Neural progenitor cell (in vitro differentiated cells): ENCODE results near the gene FBLIM1. TPM values are rescaled to one million over a fixed set of nuclear protein-coding genes. Genes with fewer than 3 reads are reported as not detected.
A peak's percentile ranks its signal among the peaks of the same experiment; 100 is the strongest.

Experiments
- DNase-seq: peaks from one replicate; pipeline ENCODE4 v3.0.0-alpha.2; 2016; ENCODE audit warnings: low spot score
- H2AFZ ChIP-seq: fragments of 200-600 bp; sonication (generic); replicated peaks from 2 replicates; pipeline ENCODE4 v1.6.1; 2016; ENCODE audit warnings: antibody characterized with exemption
- H3F3A ChIP-seq: fragments of 200-600 bp; sonication (generic); 2 replicates; pipeline ENCODE4 v1.6.1; 2016; ENCODE audit warnings: antibody characterized with exemption, low read depth
- H3K27ac ChIP-seq: fragments of 200-600 bp; sonication (generic); 2 replicates; pipeline ENCODE4 v1.5.1; 2016; ENCODE audit warnings: mild to moderate bottlenecking
- H3K27me3 ChIP-seq: fragments of 200-600 bp; sonication (generic); 2 replicates; pipeline ENCODE4 v1.6.1; 2016; ENCODE audit warnings: mild to moderate bottlenecking, moderate library complexity
- H3K36me3 ChIP-seq: fragments of 200-600 bp; sonication (generic); 2 replicates; pipeline ENCODE4 v1.5.1; 2016
- H3K4me1 ChIP-seq: fragments of 200-600 bp; sonication (generic); 2 replicates; pipeline ENCODE4 v1.6.1; 2016; ENCODE audit warnings: mixed run types
- H3K4me2 ChIP-seq: fragments of 200-600 bp; sonication (generic); 2 replicates; pipeline ENCODE4 v1.6.1; 2016
- H3K4me3 ChIP-seq: fragments of 200-600 bp; sonication (generic); 2 replicates; pipeline ENCODE4 v1.5.1; 2016
- H3K79me2 ChIP-seq: fragments of 200-600 bp; sonication (generic); 2 replicates; pipeline ENCODE4 v1.6.1; 2016; ENCODE audit warnings: low read depth
- H3K9ac ChIP-seq: fragments of 200-600 bp; sonication (generic); 2 replicates; pipeline ENCODE4 v1.6.1; 2016
- H3K9me3 ChIP-seq: fragments of 200-600 bp; sonication (generic); 2 replicates; pipeline ENCODE4 v1.5.1; 2016; ENCODE audit warnings: low read depth
- H4K20me1 ChIP-seq: fragments of 200-600 bp; sonication (generic); 2 replicates; pipeline ENCODE4 v1.6.1; 2016; ENCODE audit warnings: low read depth
- H3K27ac Mint-ChIP-seq: 3 replicates; pipeline ENCODE4 v1.8.0; 2021; ENCODE audit warnings: mixed read lengths
- H3K27me3 Mint-ChIP-seq: 2 replicates; pipeline ENCODE4 v1.8.0; 2022; ENCODE audit warnings: low read depth, mild to moderate bottlenecking, inconsistent platforms, moderate library complexity, mixed read lengths; ENCODE audit not compliant: insufficient read depth
- H3K36me3 Mint-ChIP-seq: 3 replicates; pipeline ENCODE4 v1.8.0; 2021; ENCODE audit warnings: mixed read lengths
- H3K4me1 Mint-ChIP-seq: 3 replicates; pipeline ENCODE4 v1.8.0; 2021; ENCODE audit warnings: mixed read lengths
- H3K4me3 Mint-ChIP-seq: 3 replicates; pipeline ENCODE4 v1.8.0; 2021; ENCODE audit warnings: mild to moderate bottlenecking, moderate library complexity, mixed read lengths
- H3K9me3 Mint-ChIP-seq: 3 replicates; pipeline ENCODE4 v1.8.0; 2020; ENCODE audit warnings: mixed read lengths
- EZH2 ChIP-seq: fragments of 200-600 bp; sonication (generic); IDR thresholded peaks from 2 replicates; pipeline ENCODE4 v1.6.1; 2017; ENCODE audit warnings: antibody characterized with exemption, mild to moderate bottlenecking, moderate library complexity
- EZH2phosphoT487 ChIP-seq: fragments of 200-600 bp; sonication (generic); IDR thresholded peaks from 2 replicates; pipeline ENCODE4 v1.6.1; 2017; ENCODE audit warnings: antibody characterized with exemption
- total RNA-seq: library from RNA; depleted of rRNA; stranded (reverse); fragments of >200 nt; gene quantifications from 2 replicates; pipeline ENCODE4 v1.2.3, GENCODE V29; 2015; ENCODE audit warnings: low replicate concordance
- TF ChIP-seq, protein P1 (sequence below): fragments of 200-600 bp; sonication (generic); IDR thresholded peaks from 2 replicates; pipeline ENCODE4 v1.5.1; 2017; ENCODE audit warnings: antibody characterized with exemption, mild to moderate bottlenecking

Gene FBLIM1, protein sequence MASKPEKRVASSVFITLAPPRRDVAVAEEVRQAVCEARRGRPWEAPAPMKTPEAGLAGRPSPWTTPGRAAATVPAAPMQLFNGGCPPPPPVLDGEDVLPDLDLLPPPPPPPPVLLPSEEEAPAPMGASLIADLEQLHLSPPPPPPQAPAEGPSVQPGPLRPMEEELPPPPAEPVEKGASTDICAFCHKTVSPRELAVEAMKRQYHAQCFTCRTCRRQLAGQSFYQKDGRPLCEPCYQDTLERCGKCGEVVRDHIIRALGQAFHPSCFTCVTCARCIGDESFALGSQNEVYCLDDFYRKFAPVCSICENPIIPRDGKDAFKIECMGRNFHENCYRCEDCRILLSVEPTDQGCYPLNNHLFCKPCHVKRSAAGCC
- 4.7 and 13.0 TPM in 2 replicates for total RNA-seq

DNA sequence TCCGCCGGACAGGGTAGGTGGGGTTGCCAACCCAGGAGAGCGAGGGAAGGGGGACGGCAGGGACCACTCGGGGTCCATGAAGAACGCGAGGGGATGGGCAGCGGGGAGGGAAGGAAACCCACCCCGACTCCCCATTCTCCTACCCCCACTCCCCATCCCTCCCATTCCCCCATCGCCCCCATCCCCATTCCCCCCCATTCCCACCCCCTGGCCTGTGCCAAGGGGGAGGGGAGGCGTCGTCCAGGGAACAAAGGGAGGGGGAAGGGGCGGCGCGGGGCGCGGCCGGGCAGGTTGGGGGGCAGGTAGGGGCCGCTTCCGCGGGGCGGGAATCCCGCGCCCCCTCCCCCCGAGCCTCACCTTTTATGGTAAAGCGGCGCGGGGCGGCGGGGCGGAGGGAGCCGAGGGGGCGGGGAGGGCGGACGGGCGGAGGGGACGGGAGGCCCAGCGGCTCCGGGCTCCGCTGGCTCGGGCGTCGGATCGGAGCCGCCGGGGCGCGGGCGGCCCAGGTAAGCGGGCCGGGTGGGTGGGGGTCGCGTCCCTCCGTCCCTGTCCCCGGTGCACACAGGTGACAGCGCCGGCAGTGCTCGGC lies at the start of gene FBLIM1:
Gene FBLIM1 (plus strand): TSS at position 453 of the 589 bp plus-strand sequence. CDS start 6,189 bp downstream, outside the sequence.
- Histone ChIP-seq H4K20me1 (peaks cover 21% of the 10 kb centered on the region), H3K4me3 (peak within 1 kb of the TSS; percentile 89), H3K4me2 (peak within 1 kb of the TSS; percentile 99), H3K9ac (no peak within 1 kb of the TSS), H2AFZ (peak within 1 kb of the TSS; percentile 79), H3K9me3 (no peaks in the 10 kb centered on the region), H3F3A (peaks cover 61% of the 10 kb centered on the region), H3K4me1 (peaks cover 54% of the 10 kb centered on the region), H3K79me2 (no peaks in the 10 kb centered on the region), H3K27ac (no peak within 1 kb of the TSS), H3K27me3 (peaks cover 55% of the 10 kb centered on the region), H3K36me3 (no peaks in the 10 kb centered on the region)
- Mint-ChIP-seq H3K27me3 (peaks cover 21% of the 10 kb centered on the region), H3K4me1 (peaks cover 38% of the 10 kb centered on the region), H3K27ac (peak within 1 kb of the TSS; percentile 46), H3K9me3 (no peaks in the 10 kb centered on the region), H3K36me3 (no peaks in the 10 kb centered on the region), H3K4me3 (peak within 1 kb of the TSS; percentile 86)
- peak; percentile 72 for DNase-seq
- TF ChIP-seq EZH2phosphoT487 = no peak
- no peak for TF ChIP-seq EZH2
- TF ChIP-seq, protein P1, sequence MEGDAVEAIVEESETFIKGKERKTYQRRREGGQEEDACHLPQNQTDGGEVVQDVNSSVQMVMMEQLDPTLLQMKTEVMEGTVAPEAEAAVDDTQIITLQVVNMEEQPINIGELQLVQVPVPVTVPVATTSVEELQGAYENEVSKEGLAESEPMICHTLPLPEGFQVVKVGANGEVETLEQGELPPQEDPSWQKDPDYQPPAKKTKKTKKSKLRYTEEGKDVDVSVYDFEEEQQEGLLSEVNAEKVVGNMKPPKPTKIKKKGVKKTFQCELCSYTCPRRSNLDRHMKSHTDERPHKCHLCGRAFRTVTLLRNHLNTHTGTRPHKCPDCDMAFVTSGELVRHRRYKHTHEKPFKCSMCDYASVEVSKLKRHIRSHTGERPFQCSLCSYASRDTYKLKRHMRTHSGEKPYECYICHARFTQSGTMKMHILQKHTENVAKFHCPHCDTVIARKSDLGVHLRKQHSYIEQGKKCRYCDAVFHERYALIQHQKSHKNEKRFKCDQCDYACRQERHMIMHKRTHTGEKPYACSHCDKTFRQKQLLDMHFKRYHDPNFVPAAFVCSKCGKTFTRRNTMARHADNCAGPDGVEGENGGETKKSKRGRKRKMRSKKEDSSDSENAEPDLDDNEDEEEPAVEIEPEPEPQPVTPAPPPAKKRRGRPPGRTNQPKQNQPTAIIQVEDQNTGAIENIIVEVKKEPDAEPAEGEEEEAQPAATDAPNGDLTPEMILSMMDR = no peak

DNA sequence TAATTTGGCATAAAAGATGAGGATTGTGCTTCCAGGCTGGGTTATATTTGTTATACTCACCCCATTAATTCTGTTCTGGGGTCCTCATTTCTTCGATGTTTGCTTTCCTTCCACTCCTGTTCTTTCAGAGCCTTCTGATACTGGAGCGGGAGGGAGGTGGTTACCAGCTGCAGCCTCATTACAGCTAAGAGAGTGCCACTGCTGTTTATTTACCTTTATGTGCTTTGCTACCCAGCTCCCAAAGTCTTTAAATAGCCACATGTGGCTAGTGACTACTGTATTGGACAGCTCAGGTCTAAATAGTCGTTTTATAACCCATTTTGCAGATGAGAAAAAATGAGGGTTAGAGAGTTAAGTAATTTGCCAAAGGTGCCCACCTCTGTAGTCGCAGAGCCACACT lies 49.4 kb upstream of the FBLIM1 start:
- Histone ChIP-seq H3F3A (peaks cover 2% of the 10 kb centered on the region), H3K9me3 (no peaks in the 10 kb centered on the region), H4K20me1 (peaks cover 14% of the 10 kb centered on the region), H3K27me3 (no peaks in the 10 kb centered on the region), H3K79me2 (peaks cover 40% of the 10 kb centered on the region), H3K4me2 (no peak overlapping the region), H3K4me1 (no peaks in the 10 kb centered on the region), H3K36me3 (no peaks in the 10 kb centered on the region), H3K9ac (no peak overlapping the region), H3K4me3 (no peak overlapping the region), H2AFZ (no peak overlapping the region), H3K27ac (no peak overlapping the region)
- Mint-ChIP-seq H3K36me3 (peaks cover 2% of the 10 kb centered on the region), H3K27me3 (no peaks in the 10 kb centered on the region), H3K4me3 (no peak overlapping the region), H3K9me3 (no peaks in the 10 kb centered on the region), H3K27ac (no peak overlapping the region), H3K4me1 (peaks cover 5% of the 10 kb centered on the region)
- TF ChIP-seq EZH2phosphoT487 = no peak
- TF ChIP-seq EZH2 = no peak
- TF ChIP-seq, protein P1 = no peak
- no peak for DNase-seq

DNA sequence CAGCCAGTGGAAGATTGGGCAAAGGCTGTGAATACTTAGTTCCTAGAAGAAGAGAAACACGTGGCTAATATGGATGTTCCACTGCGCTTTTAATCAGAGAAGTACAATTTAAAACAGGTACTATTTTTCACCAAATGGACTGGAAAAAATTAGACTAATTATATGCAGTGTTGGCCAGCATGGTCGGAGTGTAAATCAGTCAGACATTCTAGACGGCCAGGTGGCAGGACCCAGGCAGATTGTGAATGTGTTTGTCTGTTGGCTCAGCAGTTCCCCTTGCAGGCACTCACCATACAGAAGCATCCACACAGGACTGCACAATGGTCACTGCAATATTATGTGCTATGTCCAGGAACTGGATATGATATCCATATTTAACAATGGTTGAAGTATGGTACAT lies 46.4 kb upstream of the FBLIM1 start:
- no peak overlapping the region for H3K9ac ChIP-seq
- H3K4me3 Mint-ChIP-seq = no peak overlapping the region

More for the DNA sequence above, 46.4 kb upstream of the FBLIM1 start:
- Histone ChIP-seq H3K4me1 (no peaks in the 10 kb centered on the region), H2AFZ (no peak overlapping the region), H3K27ac (no peak overlapping the region), H3K27me3 (no peaks in the 10 kb centered on the region), H3K9me3 (no peaks in the 10 kb centered on the region), H3K36me3 (no peaks in the 10 kb centered on the region), H4K20me1 (peaks cover 18% of the 10 kb centered on the region), H3F3A (peaks cover 2% of the 10 kb centered on the region), H3K4me2 (no peak overlapping the region), H3K4me3 (no peak overlapping the region), H3K79me2 (peaks cover 49% of the 10 kb centered on the region)
- H3K27ac Mint-ChIP-seq = no peak overlapping the region
- no peak for DNase-seq
- H3K36me3 Mint-ChIP-seq = peaks cover 3% of the 10 kb centered on the region
- peaks cover 4% of the 10 kb centered on the region for H3K27me3 Mint-ChIP-seq
- no peak for TF ChIP-seq EZH2phosphoT487
- TF ChIP-seq EZH2 = no peak
- TF ChIP-seq, protein P1 = no peak
- H3K9me3 Mint-ChIP-seq = no peaks in the 10 kb centered on the region
- peaks cover 4% of the 10 kb centered on the region for H3K4me1 Mint-ChIP-seq
